ENCODE data around the gene ZNF622.

The ZNF622 gene

DNA sequence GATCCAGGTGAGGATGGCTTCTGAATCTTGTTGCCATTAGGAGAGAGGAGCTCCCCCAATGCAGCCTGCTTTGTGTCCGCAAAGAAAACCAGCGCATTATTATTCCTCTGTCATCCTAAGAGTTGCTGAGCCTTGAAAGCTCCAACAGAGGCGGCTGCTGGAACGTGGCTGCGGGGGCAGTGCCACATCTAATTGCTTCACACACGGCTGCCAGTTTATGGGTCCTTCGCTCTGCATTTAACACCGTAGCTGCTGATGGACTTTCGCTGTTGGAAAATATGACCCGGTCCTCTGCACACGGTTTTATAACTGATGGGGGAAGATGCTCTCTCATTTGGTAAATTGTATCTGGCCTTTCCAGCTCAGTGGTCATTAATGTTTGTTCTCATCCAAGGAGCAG is 38.0 kb downstream of the ZNF622 start:
- DNase-seq: no peak

GRCh38 chr5:16418471-16418922 is 47.1 kb downstream of the ZNF622 start:
- DNase-seq: no peak

DNA sequence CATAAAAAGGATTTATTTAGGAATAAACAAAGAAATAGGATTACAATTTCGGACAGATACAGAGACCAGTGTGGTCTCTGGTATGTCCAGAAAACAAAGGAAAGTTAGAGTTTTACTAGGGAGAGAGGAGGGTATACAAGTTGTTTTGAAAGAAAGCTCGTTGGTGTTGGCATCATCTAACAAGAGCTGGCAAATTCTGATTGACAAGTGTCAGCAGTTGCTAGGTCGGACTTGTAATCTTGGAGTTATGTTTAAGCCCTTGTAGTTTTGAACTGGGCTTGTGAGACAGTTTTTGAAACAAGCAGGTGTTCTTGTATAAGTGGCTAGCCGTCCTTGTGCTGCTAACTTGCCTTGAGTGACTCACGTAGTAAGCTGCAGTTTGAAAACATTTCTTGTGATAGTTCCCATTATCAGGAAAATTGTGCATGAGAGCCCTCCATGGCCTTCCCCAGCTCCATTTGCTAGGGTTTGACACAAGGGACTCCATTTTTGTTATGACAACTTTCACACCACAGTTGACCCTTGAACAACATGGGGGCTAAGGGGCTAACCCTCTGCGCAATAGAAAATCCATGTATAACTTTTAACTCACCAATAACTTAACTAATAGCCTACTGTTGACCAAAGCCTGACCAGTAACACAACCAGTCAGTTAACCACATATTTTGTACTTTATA is 48.1 kb downstream of the ZNF622 start:
- no peak for DNase-seq

GRCh38 chr5:16414861-16415260 is 50.7 kb downstream of the ZNF622 start:
- no peak for DNase-seq

DNA sequence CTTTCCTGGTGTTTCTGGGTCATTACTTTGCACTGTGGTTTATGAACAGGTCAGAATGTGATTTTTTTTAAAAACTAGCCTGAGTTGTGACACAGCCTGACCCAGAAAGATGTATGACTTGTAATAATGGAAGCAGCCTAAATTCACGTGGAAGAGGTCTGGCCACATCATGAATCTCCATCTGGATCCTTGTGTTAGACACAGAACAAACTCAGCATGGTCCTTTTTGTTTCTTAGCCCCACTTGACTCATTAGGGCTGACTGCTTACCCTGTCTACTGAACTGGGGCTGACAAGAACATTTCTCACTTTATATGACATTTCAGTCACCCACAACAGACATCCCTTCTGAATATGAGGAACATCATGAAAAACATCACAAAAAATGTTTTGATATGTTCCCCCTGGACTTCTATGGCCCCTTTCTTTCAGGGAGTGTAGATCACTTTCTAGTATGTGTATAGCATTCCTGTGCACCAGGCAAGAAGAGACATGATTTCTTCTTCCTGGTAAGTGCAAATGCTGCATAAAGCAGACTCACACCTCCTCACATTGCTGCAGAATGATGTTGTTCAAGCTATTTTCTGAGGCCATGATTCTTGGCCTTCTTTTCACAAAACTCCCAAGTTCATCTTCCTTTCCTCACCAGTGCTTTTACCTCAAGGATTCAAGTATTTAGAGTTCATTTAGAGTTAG is 52.3 kb downstream of the ZNF622 start:
- no peak for DNase-seq

- DNase-seq: no peak
Measured at GRCh38 chr5:16412556-16412955, 53.0 kb downstream of the ZNF622 start.

DNA sequence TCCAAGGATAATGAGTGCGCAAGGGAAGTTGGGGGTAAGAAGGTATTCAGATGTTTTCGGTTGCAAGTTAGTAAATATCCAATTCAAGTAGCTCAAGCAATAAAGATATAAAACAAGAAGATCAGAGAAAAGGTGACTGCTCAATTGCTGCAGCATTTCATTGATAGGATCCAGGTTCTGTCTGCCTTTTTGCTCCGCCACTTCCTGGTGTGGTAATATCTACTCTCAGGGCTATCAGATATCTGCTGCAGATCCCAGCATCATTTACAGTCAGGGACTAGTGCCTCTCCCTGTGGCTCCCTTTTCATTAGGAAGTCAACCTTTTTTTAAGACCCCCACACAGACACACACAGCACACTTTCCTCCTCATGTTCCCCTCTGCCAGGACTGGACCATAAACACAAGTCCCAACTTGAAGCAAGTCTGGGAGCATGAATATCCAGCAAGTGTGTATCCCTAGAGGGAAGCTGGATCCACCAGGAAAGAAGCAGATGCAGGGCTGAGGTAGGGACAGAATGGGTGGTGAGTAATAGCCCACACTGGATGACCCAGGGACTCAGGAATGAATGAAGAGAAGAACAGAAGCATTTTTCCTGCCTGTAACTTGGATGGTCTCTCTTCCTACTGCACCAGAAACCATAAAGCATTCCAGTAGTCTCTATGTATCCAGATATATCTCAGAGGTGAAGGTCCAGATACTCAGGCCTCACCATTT is 53.7 kb downstream of the ZNF622 start:
- DNase-seq: no peak

DNA sequence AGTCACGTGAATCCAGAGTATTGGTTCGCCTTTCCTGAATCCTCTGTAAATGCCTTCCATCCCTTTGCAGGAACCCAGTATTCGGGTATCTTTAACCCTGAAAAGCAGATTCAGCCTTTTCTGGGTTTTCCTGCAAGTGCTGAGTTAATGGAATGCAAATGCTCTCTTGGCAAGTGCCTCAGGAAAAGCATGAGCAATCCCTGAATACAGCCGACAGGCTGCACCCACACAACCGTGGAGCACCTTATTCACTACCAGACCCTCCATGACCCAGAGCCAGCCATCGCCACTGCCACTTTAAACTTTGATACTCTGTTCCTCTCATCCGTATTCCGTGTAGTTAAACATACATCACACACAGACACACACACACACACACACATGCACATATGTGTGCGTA is 54.4 kb downstream of the ZNF622 start:
- no peak for DNase-seq

DNA sequence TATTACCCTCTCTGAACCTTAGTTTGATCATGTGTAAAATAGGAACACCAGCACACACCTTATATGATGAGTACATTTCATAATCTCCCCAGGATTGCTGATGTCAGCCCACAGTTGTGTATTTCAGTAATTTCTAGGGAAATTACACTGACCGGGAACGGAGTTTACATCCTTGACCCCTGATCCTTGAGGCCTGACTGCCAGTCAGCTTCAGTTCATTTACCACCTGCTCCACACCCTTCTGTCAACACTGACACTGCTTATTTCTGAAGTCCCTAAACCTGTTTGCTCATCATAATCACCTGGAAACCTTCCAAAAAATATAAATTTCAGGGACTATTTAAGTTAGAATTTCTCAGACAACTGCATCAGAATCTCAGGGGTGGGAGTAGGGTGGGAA is 55.3 kb downstream of the ZNF622 start:
- DNase-seq: no peak

DNA sequence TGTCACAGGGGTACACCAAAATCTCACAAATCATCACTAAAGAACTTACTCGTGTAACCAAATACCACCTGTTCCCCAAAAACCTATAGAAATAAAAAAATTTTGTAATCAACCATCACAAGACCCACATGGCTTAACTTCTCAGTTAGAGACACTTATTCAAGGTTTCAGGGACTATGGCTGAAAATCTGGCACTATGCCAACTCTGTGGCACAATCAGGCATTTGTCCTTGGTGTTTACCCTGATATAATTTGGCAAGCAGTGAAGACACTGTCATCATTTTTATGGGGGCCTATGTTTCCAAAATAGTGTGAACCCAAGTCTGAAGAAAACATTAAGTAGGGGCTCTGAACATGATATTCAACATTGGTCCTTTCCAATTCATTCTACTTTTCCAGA is 59.0 kb downstream of the ZNF622 start:
- DNase-seq: no peak

GRCh38 chr5:16406023-16406422 is 59.6 kb downstream of the ZNF622 start:
- no peak for DNase-seq

Measured in CD4-positive, alpha-beta T cell treated with Interleukin-21 for 1 hour (primary cell).